ENCODE results near the gene PRXL2C. TPM values are rescaled to one million over a fixed set of nuclear protein-coding genes. Genes with fewer than 3 reads are reported as not detected.

Gene PRXL2C
- total and polyA plus RNA-seq, 2 of the 13 experiments (the other 11 are each of a cell fraction or from before 2014, with no cell fraction given) = 11.0 to 13.2 TPM

DNA sequence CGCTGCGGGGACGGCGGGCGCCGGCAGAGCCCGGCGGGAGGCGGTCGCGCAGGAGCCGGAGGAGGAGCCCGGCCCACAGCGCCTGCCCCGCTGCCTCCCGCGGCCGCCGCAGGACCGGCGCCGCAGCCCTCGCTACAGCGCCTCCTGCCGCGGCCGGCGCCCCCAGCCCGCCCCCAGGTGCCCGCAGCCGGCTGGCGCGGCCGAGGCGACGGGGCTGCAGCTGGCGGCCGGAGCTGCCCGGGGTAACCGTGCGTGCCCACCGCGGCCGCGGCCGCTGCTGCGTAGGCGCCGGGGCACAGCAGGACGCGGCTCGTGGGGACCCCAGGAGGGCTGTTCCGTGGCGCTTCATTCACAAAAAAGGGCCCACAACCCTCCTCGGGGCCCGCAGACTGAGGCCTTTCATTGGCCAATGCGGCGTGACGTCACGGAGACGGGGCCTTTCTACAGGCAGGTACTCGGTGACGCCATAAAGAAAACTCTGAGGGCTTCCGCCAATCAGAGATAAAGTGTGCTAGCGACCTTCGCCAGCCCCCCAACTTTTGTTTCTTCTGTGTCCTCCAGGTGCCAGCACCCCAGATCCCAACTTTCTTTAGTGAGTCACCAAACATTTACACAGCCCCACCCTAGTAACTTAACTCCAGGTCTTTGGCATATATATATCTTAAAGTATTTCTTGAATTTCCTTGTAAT, 35.5 kb downstream of the PRXL2C start, which contains the start of gene CDC14B (continued):
- TF ChIP-seq, protein P1, sequence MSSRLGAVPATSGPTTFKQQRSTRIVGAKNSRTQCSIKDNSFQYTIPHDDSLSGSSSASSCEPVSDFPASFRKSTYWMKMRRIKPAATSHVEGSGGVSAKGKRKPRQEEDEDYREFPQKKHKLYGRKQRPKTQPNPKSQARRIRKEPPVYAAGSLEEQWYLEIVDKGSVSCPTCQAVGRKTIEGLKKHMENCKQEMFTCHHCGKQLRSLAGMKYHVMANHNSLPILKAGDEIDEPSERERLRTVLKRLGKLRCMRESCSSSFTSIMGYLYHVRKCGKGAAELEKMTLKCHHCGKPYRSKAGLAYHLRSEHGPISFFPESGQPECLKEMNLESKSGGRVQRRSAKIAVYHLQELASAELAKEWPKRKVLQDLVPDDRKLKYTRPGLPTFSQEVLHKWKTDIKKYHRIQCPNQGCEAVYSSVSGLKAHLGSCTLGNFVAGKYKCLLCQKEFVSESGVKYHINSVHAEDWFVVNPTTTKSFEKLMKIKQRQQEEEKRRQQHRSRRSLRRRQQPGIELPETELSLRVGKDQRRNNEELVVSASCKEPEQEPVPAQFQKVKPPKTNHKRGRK (CRISPR knock-in tag; IDR thresholded peaks at IDR 0.05) = no peak
- TF ChIP-seq POLR2AphosphoS2 (IDR thresholded peaks at IDR 0.05; ENCODE audit: low read depth, low read length) (no peak), ZNF10 (CRISPR knock-in tag; IDR thresholded peaks at IDR 0.05; ENCODE audit: borderline replicate concordance, low read depth) (no peak), ZMAT3 (CRISPR knock-in tag; conservative IDR thresholded peaks at IDR 0.05) (0 out of 2 replicates have a peak, but pooled peaks have one; percentile 55), ZMYM4 (CRISPR knock-in tag; IDR thresholded peaks at IDR 0.05) (peak; percentile 71), TMF1 (CRISPR knock-in tag; IDR thresholded peaks at IDR 0.05; ENCODE audit: low read depth) (no peak), RAD21 (CRISPR knock-in tag; IDR thresholded peaks at IDR 0.05) (peak; percentile 25; the same call in 1 of the 2 replicates), PHF8 (CRISPR knock-in tag; IDR thresholded peaks at IDR 0.05) (peak; percentile 57; the same call in 1 of the 2 replicates), ZNF556 (CRISPR knock-in tag; IDR thresholded peaks at IDR 0.05; ENCODE audit: borderline replicate concordance) (no peak), POLR2AphosphoS5 (IDR thresholded peaks at IDR 0.05; ENCODE audit: low read depth, low read length) (peak; percentile 59), ZFP36 (IDR thresholded peaks at IDR 0.05; ENCODE audit: borderline replicate concordance, low read depth, low read length, partially characterized antibody) (no peak), SIX4 (CRISPR knock-in tag; IDR thresholded peaks at IDR 0.05) (no peak)
- TF ChIP-seq, protein P2, sequence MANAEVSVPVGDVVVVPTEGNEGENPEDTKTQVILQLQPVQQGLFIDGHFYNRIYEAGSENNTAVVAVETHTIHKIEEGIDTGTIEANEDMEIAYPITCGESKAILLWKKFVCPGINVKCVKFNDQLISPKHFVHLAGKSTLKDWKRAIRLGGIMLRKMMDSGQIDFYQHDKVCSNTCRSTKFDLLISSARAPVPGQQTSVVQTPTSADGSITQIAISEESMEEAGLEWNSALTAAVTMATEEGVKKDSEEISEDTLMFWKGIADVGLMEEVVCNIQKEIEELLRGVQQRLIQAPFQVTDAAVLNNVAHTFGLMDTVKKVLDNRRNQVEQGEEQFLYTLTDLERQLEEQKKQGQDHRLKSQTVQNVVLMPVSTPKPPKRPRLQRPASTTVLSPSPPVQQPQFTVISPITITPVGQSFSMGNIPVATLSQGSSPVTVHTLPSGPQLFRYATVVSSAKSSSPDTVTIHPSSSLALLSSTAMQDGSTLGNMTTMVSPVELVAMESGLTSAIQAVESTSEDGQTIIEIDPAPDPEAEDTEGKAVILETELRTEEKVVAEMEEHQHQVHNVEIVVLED (CRISPR knock-in tag; IDR thresholded peaks at IDR 0.05; ENCODE audit: borderline replicate concordance) = peak; percentile 41; the same call in 1 of the 2 replicates
- TF ChIP-seq, protein P3, sequence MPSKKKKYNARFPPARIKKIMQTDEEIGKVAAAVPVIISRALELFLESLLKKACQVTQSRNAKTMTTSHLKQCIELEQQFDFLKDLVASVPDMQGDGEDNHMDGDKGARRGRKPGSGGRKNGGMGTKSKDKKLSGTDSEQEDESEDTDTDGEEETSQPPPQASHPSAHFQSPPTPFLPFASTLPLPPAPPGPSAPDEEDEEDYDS (CRISPR knock-in tag; IDR thresholded peaks at IDR 0.05) = peak; percentile 64; the same call in 1 of the 2 replicates
- TF ChIP-seq, protein P4, sequence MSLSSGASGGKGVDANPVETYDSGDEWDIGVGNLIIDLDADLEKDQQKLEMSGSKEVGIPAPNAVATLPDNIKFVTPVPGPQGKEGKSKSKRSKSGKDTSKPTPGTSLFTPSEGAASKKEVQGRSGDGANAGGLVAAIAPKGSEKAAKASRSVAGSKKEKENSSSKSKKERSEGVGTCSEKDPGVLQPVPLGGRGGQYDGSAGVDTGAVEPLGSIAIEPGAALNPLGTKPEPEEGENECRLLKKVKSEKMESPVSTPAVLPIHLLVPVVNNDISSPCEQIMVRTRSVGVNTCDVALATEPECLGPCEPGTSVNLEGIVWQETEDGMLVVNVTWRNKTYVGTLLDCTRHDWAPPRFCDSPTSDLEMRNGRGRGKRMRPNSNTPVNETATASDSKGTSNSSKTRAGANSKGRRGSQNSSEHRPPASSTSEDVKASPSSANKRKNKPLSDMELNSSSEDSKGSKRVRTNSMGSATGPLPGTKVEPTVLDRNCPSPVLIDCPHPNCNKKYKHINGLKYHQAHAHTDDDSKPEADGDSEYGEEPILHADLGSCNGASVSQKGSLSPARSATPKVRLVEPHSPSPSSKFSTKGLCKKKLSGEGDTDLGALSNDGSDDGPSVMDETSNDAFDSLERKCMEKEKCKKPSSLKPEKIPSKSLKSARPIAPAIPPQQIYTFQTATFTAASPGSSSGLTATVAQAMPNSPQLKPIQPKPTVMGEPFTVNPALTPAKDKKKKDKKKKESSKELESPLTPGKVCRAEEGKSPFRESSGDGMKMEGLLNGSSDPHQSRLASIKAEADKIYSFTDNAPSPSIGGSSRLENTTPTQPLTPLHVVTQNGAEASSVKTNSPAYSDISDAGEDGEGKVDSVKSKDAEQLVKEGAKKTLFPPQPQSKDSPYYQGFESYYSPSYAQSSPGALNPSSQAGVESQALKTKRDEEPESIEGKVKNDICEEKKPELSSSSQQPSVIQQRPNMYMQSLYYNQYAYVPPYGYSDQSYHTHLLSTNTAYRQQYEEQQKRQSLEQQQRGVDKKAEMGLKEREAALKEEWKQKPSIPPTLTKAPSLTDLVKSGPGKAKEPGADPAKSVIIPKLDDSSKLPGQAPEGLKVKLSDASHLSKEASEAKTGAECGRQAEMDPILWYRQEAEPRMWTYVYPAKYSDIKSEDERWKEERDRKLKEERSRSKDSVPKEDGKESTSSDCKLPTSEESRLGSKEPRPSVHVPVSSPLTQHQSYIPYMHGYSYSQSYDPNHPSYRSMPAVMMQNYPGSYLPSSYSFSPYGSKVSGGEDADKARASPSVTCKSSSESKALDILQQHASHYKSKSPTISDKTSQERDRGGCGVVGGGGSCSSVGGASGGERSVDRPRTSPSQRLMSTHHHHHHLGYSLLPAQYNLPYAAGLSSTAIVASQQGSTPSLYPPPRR (CRISPR knock-in tag; IDR thresholded peaks at IDR 0.05; ENCODE audit: borderline replicate concordance) = no peak
- TF ChIP-seq, protein P5, sequence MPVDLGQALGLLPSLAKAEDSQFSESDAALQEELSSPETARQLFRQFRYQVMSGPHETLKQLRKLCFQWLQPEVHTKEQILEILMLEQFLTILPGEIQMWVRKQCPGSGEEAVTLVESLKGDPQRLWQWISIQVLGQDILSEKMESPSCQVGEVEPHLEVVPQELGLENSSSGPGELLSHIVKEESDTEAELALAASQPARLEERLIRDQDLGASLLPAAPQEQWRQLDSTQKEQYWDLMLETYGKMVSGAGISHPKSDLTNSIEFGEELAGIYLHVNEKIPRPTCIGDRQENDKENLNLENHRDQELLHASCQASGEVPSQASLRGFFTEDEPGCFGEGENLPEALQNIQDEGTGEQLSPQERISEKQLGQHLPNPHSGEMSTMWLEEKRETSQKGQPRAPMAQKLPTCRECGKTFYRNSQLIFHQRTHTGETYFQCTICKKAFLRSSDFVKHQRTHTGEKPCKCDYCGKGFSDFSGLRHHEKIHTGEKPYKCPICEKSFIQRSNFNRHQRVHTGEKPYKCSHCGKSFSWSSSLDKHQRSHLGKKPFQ (CRISPR knock-in tag; IDR thresholded peaks at IDR 0.05; ENCODE audit: insufficient replicate concordance) = peak; percentile 17
